Activated CD4-positive, alpha-beta T cell treated with anti-CD3 and anti-CD28 coated beads, Interleukin-2, amount 50 U/mL, for 48 hours (primary cell): ENCODE measurements around the gene LACTBL1.
A peak's percentile ranks its signal among the peaks of the same experiment; 100 is the strongest.

Experiments
- DNase-seq, 2 experiments: peaks; one replicate each; pipeline ENCODE4 v3.0.0-alpha.2; 2020

Gene LACTBL1

GRCh38 chr1:22941257-22941656, 31.4 kb downstream of the LACTBL1 start:
- DNase-seq, result no peak

GRCh38 chr1:22936681-22937080, 36.0 kb downstream of the LACTBL1 start:
- no peak for DNase-seq

- no peak for DNase-seq
These were observed 37.2 kb downstream of the LACTBL1 start for GRCh38 chr1:22935433-22935832.

- no peak for DNase-seq
These were observed 39.7 kb downstream of the LACTBL1 start for GRCh38 chr1:22932803-22933470.

GRCh38 chr1:22930240-22930912, 42.3 kb downstream of the LACTBL1 start:
- DNase-seq, result peak; percentile 37 to 54

GRCh38 chr1:22925111-22925510, 47.6 kb downstream of the LACTBL1 start:
- no peak for DNase-seq

- DNase-seq, result no peak
These were observed 50.0 kb downstream of the LACTBL1 start for GRCh38 chr1:22922640-22923039.

GRCh38 chr1:22921452-22922126, 51.1 kb downstream of the LACTBL1 start:
- DNase-seq, result no peak

GRCh38 chr1:22920734-22921451, 51.8 kb downstream of the LACTBL1 start:
- DNase-seq, result no peak

GRCh38 chr1:22920026-22920733, 52.5 kb downstream of the LACTBL1 start:
- DNase-seq, result no peak

GRCh38 chr1:22919341-22920025, 53.2 kb downstream of the LACTBL1 start:
- no peak for DNase-seq

GRCh38 chr1:22918644-22919043, 54.0 kb downstream of the LACTBL1 start:
- no peak for DNase-seq

GRCh38 chr1:22917989-22918388, 54.7 kb downstream of the LACTBL1 start:
- DNase-seq, result no peak

- no peak for DNase-seq
These were observed 56.2 kb downstream of the LACTBL1 start for GRCh38 chr1:22916471-22916820.

- DNase-seq, result no peak
These were observed 56.7 kb downstream of the LACTBL1 start for GRCh38 chr1:22915816-22916470.

GRCh38 chr1:22915231-22915630, 57.4 kb downstream of the LACTBL1 start:
- no peak for DNase-seq

- DNase-seq, result no peak
These were observed 57.9 kb downstream of the LACTBL1 start for GRCh38 chr1:22914633-22915217.

GRCh38 chr1:22914156-22914555, 58.5 kb downstream of the LACTBL1 start:
- DNase-seq, result no peak

GRCh38 chr1:22913421-22914141, 59.1 kb downstream of the LACTBL1 start:
- DNase-seq, result no peak

- no peak for DNase-seq
These were observed 60.4 kb downstream of the LACTBL1 start for GRCh38 chr1:22912311-22912710.
